Mononuclear cell (primary cell): ENCODE measurements around the gene C16orf74. TPM values are rescaled to one million over a fixed set of nuclear protein-coding genes. Genes with fewer than 3 reads are reported as not detected.
A peak's percentile ranks its signal among the peaks of the same experiment; 100 is the strongest.

ENCODE experiments used
- H3K27me3 ChIP-seq: 2 replicates; pipeline ENCODE4 v1.6.0; 2011; ENCODE audit warnings: low read length, control low read depth; ENCODE audit not compliant: insufficient read depth
- H3K4me1 ChIP-seq: 2 replicates; pipeline ENCODE4 v1.5.1; 2011; ENCODE audit warnings: mild to moderate bottlenecking, low read length, control low read depth; ENCODE audit not compliant: insufficient read depth
- H3K4me3 ChIP-seq: 2 replicates; pipeline ENCODE4 v1.5.1; 2011; ENCODE audit warnings: mild to moderate bottlenecking, low read length, moderate library complexity
- H3K9me3 ChIP-seq: 2 replicates; pipeline ENCODE4 v1.5.1; 2011; ENCODE audit warnings: low read depth, mild to moderate bottlenecking, control low read depth, low read length
- total RNA-seq: library from RNA; depleted of rRNA; stranded (reverse); fragments of >200 nt; gene quantifications from one replicate; pipeline ENCODE4 v1.2.3, GENCODE V29; 2012

C16orf74 gene
- total RNA-seq, 1 donor = 4.3 TPM

DNA sequence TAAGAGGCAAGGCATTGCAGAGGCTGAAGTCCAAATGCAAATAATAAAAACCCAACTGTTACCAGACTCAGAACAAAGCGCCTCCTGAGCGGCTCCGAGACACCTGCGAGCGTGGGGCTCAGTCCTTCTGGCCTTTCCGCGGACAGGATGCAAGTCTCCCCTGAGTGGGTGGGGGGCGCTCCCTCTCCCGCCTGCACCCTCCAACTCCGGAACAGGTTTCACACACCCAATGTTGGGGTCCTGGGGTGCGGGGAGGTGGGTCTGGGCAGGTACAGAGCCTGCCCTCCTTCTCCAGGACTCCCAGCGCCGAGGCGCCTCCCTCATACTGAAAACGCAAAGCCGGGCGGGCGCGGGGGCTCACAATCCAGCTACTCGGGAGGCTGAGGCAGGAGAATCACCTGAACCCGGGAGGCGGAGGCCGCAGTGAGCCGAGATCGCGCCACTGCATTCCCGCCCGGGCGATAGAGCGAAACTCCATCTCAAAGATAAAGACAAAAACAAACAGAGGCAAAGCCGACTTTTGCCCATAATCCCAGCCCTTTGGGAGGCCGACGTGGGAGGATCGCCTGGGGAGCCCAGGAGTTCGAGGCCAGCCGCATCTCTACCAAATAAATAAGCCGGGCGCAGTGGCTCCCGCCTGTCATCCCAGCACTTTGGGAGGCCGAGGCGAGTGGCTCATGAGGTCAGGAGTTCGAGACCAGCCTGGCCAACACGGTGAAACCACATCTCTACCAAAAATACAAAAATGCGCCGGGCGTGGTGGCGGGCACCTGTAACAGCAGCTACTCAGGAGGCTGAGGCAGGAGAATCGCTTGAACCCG, 63.0 kb downstream of the C16orf74 start:
- Histone ChIP-seq H3K4me3 (peak overlapping the region; percentile 55), H3K27me3 (no peaks in the 10 kb centered on the region), H3K4me1 (peaks cover 20% of the 10 kb centered on the region), H3K9me3 (no peaks in the 10 kb centered on the region)

DNA sequence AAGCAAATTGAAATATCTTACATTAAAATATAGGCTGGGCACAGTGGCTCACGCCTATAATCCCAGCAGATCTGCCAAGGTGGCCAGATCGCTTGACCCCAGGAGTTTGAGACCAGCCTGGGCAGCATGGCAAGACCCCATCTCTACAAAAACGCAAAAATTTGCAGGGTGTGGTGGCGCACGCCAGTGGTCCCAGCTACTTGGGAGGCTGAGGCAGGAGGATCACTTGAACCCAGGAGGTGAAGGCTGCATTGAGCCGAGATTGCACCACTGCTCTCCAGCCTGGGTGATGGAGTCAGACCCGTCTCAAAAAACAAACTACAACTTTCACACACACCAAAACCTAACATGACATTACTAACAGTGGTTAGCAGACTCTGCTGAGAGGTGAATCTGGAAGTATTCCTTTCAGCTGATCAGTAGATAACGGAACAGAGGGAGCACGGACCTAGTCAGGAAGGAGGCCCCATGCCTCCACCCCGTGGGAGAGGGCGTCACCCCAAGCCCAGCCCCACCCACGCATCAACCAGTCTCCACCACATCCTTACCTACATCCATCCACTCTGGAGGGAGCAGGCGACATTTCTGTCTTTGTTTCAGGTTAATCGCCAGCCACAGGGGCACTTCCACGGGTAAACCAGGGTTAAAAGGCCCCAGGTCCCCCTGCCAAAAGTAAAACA, 63.8 kb downstream of the C16orf74 start:
- no peaks in the 10 kb centered on the region for H3K27me3 ChIP-seq
- H3K4me1 ChIP-seq = peaks cover 20% of the 10 kb centered on the region
- no peaks in the 10 kb centered on the region for H3K9me3 ChIP-seq
- H3K4me3 ChIP-seq = no peak overlapping the region

DNA sequence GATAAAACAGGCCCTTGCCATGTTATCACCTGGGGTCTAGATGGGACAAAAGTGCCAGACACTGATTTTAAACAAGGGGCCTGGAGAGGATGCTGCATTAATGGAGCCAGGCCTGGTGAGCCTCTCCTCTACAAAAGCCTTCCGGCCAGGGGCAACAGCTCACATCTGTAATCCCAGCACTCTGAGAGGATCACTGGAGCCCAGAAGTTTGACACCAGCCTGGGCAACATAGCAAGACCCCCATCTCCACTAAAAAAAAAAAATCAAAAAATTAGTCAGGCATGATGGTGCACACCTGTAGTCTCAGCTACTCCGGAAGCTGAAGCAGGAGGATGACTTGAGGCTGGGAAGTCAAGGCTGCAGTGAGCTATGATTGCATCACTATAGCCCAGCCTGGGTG, 65.6 kb downstream of the C16orf74 start:
- H3K27me3 ChIP-seq = no peaks in the 10 kb centered on the region
- no peak overlapping the region for H3K4me3 ChIP-seq
- peaks cover 24% of the 10 kb centered on the region for H3K4me1 ChIP-seq
- H3K9me3 ChIP-seq = no peaks in the 10 kb centered on the region

DNA sequence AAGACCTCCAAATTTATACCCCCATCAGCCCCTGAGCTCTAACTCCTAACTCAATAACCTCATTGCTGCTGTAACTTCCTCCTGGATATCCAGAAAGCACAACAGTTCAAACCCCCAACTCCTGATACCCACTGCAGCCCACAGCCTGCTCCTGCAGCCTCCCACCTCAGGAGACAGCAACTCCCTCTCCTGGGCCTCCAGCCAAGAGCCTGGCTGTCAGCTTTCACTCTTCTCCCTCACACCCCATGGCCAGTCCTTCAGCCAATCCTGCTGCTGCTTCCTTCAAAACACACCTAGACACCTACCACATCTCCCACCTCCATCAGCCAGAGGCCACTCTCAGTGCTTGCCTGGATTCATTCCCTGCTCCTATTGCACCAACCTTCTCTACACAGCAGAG, 67.5 kb downstream of the C16orf74 start:
- Histone ChIP-seq H3K27me3 (no peaks in the 10 kb centered on the region), H3K4me3 (no peak overlapping the region), H3K4me1 (peaks cover 15% of the 10 kb centered on the region), H3K9me3 (no peaks in the 10 kb centered on the region)

DNA sequence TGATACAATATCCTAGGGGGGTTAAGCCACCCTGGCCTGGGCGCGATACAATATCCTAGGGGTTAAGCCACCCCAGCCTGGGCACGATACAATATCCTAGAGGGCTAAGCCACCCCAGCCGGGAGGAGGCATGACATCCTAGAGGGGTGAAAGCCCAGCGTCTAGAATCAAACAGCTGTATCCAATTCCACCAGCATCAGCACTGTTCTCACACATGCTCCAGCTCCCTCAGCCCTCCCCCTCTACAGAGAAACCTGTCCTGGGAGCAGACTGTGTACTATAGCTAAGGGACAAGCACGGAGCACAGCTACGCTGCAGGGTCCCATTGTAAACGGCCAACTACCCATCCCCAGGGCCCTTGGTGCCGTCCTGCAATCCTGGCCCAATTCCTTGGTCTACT, 68.4 kb downstream of the C16orf74 start:
- Histone ChIP-seq H3K27me3 (no peaks in the 10 kb centered on the region), H3K4me1 (peaks cover 7% of the 10 kb centered on the region), H3K9me3 (no peaks in the 10 kb centered on the region), H3K4me3 (no peak overlapping the region)

DNA sequence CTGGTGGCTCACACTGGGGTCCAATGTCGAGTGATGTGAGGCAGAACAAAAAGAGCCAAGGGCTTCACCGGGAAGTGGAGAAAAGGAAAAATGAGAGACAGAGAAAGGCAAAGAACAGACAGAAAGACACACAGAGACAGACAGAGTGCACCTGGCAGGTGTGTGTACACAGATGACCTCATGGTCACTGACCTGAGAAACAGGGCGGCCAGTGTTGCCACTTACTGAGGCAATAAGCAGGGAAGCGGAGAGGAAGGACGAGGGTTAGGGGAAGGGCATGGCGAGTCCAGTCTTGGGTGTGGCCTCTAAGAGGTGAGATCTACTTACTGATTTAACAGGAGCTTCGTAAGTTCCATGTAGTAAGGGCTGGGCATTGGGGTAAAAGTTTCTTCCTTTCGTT, 69.6 kb downstream of the C16orf74 start:
- Histone ChIP-seq H3K9me3 (no peaks in the 10 kb centered on the region), H3K4me1 (peaks cover 4% of the 10 kb centered on the region), H3K4me3 (no peak overlapping the region), H3K27me3 (no peaks in the 10 kb centered on the region)

DNA sequence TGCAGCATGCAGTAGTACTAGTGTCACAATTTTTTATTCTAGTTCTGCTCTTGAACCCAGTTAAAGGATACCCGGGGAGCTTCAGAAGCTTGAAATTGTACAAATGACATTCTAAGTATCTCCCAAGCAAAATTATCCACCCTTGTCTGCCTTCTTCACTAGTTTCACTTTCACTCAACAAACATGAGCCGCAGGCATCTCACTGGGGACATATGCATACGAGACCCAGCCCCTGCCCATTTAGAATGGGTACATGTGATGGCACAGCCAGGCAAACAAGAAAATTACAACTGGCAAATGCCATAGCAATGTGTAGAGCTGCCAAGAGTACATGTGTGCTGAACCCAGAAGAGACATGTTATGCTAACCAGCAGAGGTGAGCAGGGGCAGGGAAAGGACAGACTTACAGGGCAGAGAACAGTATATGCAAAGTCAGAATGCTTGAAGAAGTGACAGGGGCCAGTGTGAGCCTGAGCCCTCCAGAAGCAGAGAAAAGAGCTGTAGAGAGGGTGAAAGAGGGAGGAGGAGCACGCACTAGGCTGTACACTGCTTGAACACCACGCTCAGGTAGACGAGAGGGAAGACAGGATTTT, 70.4 kb downstream of the C16orf74 start:
- H3K4me3 ChIP-seq = no peak overlapping the region
- peaks cover 4% of the 10 kb centered on the region for H3K4me1 ChIP-seq
- H3K9me3 ChIP-seq = no peaks in the 10 kb centered on the region

DNA sequence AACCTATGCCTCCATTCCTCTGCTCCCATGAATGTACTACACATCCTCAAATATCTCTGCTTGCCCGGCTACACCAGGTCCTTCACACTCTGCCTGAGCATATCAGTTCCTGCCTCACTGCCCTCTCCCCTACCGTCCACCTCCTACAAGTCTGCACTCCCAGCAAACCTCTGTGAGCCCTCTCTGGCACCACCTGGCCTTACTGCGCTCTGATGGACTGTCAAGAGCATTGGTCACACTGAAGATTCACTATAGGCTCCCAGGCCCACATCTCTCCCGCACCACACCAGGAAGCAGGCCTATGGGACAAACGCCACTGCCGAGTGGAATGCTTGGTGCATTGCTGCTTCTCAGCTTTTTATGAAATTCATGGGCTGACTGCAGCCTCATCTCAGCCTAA, 71.0 kb downstream of the C16orf74 start:
- Histone ChIP-seq H3K27me3 (no peaks in the 10 kb centered on the region), H3K4me1 (peaks cover 4% of the 10 kb centered on the region), H3K4me3 (no peak overlapping the region), H3K9me3 (no peaks in the 10 kb centered on the region)

More for the DNA sequence above, 70.4 kb downstream of the C16orf74 start:
- H3K27me3 ChIP-seq = no peaks in the 10 kb centered on the region

DNA sequence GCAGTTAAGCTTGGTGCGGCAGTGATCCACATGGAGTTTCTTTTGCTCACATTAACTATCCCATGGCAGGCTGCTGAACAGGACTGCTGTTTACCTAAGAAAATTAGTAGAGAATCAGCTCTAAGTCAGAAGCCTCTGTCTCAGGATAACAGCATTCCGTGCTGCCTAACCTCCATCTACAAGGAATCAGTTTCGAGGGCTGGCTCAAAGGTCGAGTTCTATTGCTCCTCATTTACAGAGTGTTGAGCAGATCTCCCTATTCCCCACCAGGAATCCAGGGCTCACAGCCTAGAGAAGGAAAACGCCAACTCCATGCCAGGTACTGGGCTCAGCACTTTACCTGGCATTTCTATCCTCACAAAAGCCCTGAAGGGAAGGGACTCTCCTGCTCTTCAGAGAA, 72.1 kb downstream of the C16orf74 start:
- H3K4me1 ChIP-seq = peaks cover 4% of the 10 kb centered on the region
- no peaks in the 10 kb centered on the region for H3K9me3 ChIP-seq
- H3K27me3 ChIP-seq = no peaks in the 10 kb centered on the region
- H3K4me3 ChIP-seq = no peak overlapping the region

DNA sequence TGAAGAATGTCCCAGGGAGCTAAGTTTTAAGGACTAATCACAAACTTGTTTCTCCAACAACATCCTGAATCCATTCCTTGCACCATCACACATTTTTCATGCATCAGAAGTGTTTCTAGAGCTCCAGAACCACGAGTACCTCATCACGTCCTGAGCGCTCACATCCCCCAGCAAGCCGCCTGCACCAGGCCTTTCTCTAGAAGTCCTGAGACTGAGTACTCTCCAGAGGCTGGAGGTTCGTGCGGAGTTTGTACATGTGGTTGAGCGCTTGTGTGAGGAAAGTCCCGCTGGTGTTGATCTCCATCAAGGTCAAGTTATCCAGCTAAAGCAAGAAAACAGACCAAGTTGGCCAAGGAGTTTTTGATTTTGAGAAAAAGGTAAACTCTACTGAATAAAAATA, 72.9 kb downstream of the C16orf74 start:
- Histone ChIP-seq H3K9me3 (no peaks in the 10 kb centered on the region), H3K27me3 (no peaks in the 10 kb centered on the region), H3K4me1 (peaks cover 4% of the 10 kb centered on the region), H3K4me3 (no peak overlapping the region)

DNA sequence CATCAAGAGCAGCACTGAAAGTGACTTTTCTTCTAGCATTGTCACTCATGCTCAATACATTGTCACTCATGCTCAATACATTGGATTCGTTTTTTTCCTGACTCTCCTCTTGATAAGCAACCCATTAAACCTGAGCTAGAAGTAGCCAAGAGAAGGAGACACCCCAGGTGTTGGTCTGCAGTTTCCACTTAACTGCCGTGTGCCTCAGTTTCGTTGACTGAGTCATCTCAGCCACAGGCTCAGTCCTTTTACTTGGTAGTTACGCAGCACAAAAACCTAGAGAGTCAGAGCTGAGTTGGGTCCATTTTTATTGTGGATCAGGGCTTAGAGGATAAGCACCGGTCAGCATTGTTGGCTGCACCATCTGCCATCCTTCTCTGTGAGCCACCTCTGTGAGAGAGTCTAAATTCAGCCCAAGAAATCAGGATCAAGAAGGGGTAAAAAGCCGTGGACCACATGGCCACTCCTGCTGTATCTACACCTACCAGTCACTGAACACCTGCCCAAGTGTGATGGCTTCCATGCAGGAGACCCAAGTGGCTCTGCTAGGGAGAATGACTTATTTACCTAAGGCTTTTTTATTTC, 73.4 kb downstream of the C16orf74 start:
- Histone ChIP-seq H3K9me3 (no peaks in the 10 kb centered on the region), H3K4me3 (no peak overlapping the region), H3K4me1 (peaks cover 4% of the 10 kb centered on the region), H3K27me3 (no peaks in the 10 kb centered on the region)

DNA sequence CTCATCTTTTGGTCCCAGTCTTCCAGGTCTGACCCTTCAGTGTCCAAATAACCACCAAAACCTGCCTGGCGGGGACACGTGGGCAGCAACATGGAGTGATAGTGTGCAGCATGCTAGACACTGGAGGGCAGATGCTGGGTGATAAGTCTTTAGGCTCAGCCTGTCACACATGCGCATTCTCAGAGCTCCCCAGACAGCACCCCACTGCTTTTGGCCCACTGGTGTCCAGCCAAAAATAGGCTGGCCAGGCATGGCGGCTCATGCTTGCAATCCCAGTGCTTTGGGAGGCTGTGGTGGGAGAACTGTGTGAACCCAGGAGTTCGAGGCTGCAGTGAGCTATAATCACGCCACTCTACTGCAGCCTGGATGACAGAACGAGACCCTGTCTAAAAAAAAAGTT, 74.4 kb downstream of the C16orf74 start:
- no peaks in the 10 kb centered on the region for H3K27me3 ChIP-seq
- H3K4me1 ChIP-seq = peaks cover 4% of the 10 kb centered on the region
- H3K4me3 ChIP-seq = no peak overlapping the region
- no peaks in the 10 kb centered on the region for H3K9me3 ChIP-seq

DNA sequence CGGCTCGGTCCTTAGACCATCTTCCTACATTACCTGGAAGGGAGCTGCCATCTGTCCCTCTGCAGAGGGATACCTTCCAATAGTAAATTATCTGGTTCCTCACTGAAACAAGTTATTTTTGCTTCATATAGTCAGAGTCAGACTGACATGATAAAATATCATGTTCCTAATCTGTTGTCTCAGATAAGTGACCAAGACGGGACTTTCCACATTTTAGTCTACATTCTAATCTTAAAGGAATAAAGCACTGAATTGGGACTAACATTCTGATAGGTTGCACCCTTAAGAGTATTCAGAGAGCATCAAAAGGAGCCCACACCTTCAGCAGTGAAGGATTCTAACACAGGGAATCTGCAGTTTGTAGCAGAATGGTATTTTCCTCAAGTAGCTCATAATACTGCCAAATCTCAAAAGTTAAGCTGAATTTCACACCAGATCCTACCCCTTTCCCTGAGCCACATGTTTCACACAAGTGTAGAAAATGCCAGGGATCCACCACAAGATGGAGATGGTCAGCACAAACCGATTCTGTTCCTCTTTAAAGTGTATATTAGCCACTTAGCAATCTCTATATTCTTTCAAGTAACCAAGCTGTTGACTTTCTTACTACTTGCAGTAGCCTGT, 75.5 kb downstream of the C16orf74 start:
- Histone ChIP-seq H3K4me1 (no peaks in the 10 kb centered on the region), H3K27me3 (no peaks in the 10 kb centered on the region), H3K9me3 (no peaks in the 10 kb centered on the region), H3K4me3 (no peak overlapping the region)

DNA sequence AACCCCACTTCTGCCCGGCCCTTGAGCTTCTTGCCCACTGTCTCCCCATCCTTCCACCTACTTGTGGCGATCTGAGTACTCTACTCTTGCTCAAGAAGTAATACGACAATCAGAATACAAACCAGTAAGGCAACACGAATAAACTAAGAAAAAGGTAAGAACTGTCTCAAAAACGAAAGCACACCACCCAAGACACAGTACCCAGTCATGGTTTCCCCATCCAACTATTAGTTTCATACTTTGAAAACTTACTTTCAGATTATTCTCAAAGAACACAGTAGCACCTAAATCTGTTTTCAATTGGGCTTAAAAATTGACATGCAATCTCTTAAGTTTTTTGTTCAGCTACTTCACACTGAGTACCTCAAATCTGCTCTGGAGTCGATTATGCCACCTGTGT, 76.1 kb downstream of the C16orf74 start:
- Histone ChIP-seq H3K9me3 (no peaks in the 10 kb centered on the region), H3K4me3 (no peak overlapping the region), H3K4me1 (no peaks in the 10 kb centered on the region), H3K27me3 (no peaks in the 10 kb centered on the region)

DNA sequence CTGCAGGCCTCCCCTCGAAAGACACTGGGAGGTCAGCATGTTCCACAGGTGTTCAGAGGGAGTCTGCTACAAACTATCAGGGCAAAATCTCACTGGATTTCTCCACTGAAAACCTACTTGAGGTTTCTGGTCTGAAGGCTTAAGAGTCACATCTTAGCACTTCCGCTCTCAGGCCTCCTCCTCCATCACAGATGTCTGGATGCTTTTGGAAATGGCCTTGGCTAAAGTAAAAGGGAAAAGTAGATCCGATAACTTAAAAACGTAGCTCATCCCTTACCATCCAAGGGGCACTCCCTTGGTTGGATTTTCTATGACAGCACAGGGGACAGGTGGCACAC, 76.5 kb downstream of the C16orf74 start:
- Histone ChIP-seq H3K4me1 (no peaks in the 10 kb centered on the region), H3K4me3 (no peak overlapping the region), H3K9me3 (no peaks in the 10 kb centered on the region), H3K27me3 (no peaks in the 10 kb centered on the region)
